Measurements from ENCODE around the gene TUBA3C.

The TUBA3C gene

GRCh38 chr13:19154843-19155242 is 26.8 kb downstream of the TUBA3C start:
- H3K4me3 ChIP-seq (ENCODE audit: low read length): no peak overlapping the region
- no peak for TF ChIP-seq ZNF274 (IDR thresholded peaks at IDR 0.05; ENCODE audit: low read depth, low read length)

- no peak overlapping the region for H3K4me3 ChIP-seq (ENCODE audit: low read length)
- TF ChIP-seq ZNF274 (IDR thresholded peaks at IDR 0.05; ENCODE audit: low read depth, low read length): no peak
Measured at GRCh38 chr13:19153782-19154450, 27.7 kb downstream of the TUBA3C start.

GRCh38 chr13:19152403-19152802 is 29.2 kb downstream of the TUBA3C start:
- TF ChIP-seq ZNF274 (IDR thresholded peaks at IDR 0.05; ENCODE audit: low read depth, low read length): no peak
- H3K4me3 ChIP-seq (ENCODE audit: low read length): no peak overlapping the region

GRCh38 chr13:19151581-19152263 is 29.9 kb downstream of the TUBA3C start:
- no peak overlapping the region for H3K4me3 ChIP-seq (ENCODE audit: low read length)
- no peak for TF ChIP-seq ZNF274 (IDR thresholded peaks at IDR 0.05; ENCODE audit: low read depth, low read length)

GRCh38 chr13:19150712-19151228 is 30.9 kb downstream of the TUBA3C start:
- H3K4me3 ChIP-seq (ENCODE audit: low read length): no peak overlapping the region
- no peak for TF ChIP-seq ZNF274 (IDR thresholded peaks at IDR 0.05; ENCODE audit: low read depth, low read length)

GRCh38 chr13:19150226-19150625 is 31.4 kb downstream of the TUBA3C start:
- no peak overlapping the region for H3K4me3 ChIP-seq (ENCODE audit: low read length)

GRCh38 chr13:19148561-19148960 is 33.1 kb downstream of the TUBA3C start:
- H3K4me3 ChIP-seq (ENCODE audit: low read length): no peak overlapping the region
- TF ChIP-seq ZNF274 (IDR thresholded peaks at IDR 0.05; ENCODE audit: low read depth, low read length): no peak

More at GRCh38 chr13:19150226-19150625, 31.4 kb downstream of the TUBA3C start:
- TF ChIP-seq ZNF274 (IDR thresholded peaks at IDR 0.05; ENCODE audit: low read depth, low read length): no peak
